Stimulated activated CD4-positive, alpha-beta T cell treated with anti-CD3 and anti-CD28 coated beads, Interleukin-12 subunit alpha, Interleukin-12 subunit beta, amount 100 ng/mL, for 48 hours (primary cell): ENCODE results near the gene CHIC1.

Experiments used
- DNase-seq, 3 donors: peaks; one replicate each; pipeline ENCODE4 v3.0.0-alpha.2; 2020; ENCODE audit warnings: low read depth in 2 of 3, low spot score in 1 of 3

The CHIC1 gene

DNA sequence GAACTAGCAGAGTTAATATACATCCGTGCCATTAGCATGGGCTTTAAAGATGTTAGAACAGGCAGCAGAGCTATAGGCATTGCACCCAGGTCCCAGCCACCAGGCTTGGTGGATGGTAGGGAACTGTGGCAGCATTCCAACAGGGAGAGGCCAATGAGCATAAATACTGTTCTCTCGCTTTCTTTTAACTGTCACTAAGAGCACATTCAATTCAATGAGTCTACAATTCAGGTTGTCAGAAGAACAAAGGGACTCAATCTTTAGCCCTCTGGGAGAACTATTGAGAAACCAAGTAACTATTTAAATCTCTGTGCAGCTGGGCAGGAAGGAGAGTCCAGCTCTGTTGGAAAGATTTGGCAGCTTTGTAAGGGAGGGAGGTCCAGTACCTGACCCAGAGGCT is 165.6 kb downstream of the CHIC1 start:
- no peak for DNase-seq
